ENCODE results near the gene PINLYP.
A peak's percentile ranks its signal among the peaks of the same experiment; 100 is the strongest.

Gene PINLYP

GRCh38 chr19:43620061-43621001 is 44.7 kb downstream of the PINLYP start:
- peak overlapping the region; percentile 100 for H3K27ac ChIP-seq
- TF ChIP-seq ZFX (IDR thresholded peaks at IDR 0.05; ENCODE audit: borderline replicate concordance), result no peak
- TF ChIP-seq CTCF (IDR thresholded peaks at IDR 0.05), result no peak

GRCh38 chr19:43622070-43622469 is 46.5 kb downstream of the PINLYP start:
- H3K27ac ChIP-seq, result peak overlapping the region; percentile 20; the same call in 1 of the 2 replicates
- TF ChIP-seq ZFX (IDR thresholded peaks at IDR 0.05; ENCODE audit: borderline replicate concordance) (no peak), CTCF (IDR thresholded peaks at IDR 0.05) (no peak)

GRCh38 chr19:43622956-43623355 is 47.4 kb downstream of the PINLYP start:
- H3K27ac ChIP-seq, result peak overlapping the region; percentile 81
- TF ChIP-seq CTCF (IDR thresholded peaks at IDR 0.05), result no peak

- TF ChIP-seq ZFX (IDR thresholded peaks at IDR 0.05; ENCODE audit: borderline replicate concordance), result no peak
- TF ChIP-seq CTCF (IDR thresholded peaks at IDR 0.05), result no peak
- peak overlapping the region; percentile 81 for H3K27ac ChIP-seq
These were observed 48.5 kb downstream of the PINLYP start for GRCh38 chr19:43623889-43624670.

GRCh38 chr19:43624933-43625332 is 49.3 kb downstream of the PINLYP start:
- TF ChIP-seq ZFX (IDR thresholded peaks at IDR 0.05; ENCODE audit: borderline replicate concordance), result no peak
- TF ChIP-seq CTCF (IDR thresholded peaks at IDR 0.05), result peak; percentile 80
- peak overlapping the region; percentile 81 for H3K27ac ChIP-seq

- H3K27ac ChIP-seq, result peak overlapping the region; percentile 81
- TF ChIP-seq CTCF (IDR thresholded peaks at IDR 0.05) (peak; percentile 85), ZFX (IDR thresholded peaks at IDR 0.05; ENCODE audit: borderline replicate concordance) (no peak)
These were observed 50.4 kb downstream of the PINLYP start for GRCh38 chr19:43625918-43626579.
